Measurements from ENCODE around the gene MRPS21. TPM values are rescaled to one million over a fixed set of nuclear protein-coding genes. Genes with fewer than 3 reads are reported as not detected.

Gene MRPS21
- total RNA-seq, 4 donors from 2014 or later = 34.1 to 49.7 (median 38.0) TPM

DNA sequence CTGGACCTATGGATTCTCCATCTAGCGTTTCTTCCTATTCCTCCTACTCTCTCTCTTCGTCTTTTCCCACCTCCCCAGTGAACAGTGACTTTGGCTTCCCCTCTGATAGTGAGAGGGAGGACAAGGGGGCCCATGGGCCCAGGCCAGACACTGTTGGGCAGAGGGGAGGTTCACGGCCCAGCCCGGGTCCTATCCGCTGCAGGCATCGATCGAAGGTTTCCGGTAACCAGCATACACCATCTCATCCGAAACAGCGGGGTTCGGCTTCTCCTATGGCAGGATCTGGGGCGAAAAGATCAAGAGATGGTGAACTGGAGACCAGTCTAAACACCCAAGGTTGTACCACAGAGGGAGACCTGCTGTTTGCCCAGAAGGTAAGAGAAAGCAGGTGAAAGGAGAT, 10.4 kb upstream of the MRPS21 start:
- TF ChIP-seq, protein P1, sequence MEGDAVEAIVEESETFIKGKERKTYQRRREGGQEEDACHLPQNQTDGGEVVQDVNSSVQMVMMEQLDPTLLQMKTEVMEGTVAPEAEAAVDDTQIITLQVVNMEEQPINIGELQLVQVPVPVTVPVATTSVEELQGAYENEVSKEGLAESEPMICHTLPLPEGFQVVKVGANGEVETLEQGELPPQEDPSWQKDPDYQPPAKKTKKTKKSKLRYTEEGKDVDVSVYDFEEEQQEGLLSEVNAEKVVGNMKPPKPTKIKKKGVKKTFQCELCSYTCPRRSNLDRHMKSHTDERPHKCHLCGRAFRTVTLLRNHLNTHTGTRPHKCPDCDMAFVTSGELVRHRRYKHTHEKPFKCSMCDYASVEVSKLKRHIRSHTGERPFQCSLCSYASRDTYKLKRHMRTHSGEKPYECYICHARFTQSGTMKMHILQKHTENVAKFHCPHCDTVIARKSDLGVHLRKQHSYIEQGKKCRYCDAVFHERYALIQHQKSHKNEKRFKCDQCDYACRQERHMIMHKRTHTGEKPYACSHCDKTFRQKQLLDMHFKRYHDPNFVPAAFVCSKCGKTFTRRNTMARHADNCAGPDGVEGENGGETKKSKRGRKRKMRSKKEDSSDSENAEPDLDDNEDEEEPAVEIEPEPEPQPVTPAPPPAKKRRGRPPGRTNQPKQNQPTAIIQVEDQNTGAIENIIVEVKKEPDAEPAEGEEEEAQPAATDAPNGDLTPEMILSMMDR (IDR thresholded peaks at IDR 0.05) = no peak
- TF ChIP-seq POLR2A (IDR thresholded peaks at IDR 0.05) = no peak
- 82 to 84% methylated on average over 12 of the region's 12 CpGs for WGBS, 2 donors
- peak in 1 of 2 donors; percentile 87 for DNase-seq (ENCODE audit: low spot score in 2 of 2)
- H3K4me3 ChIP-seq (ENCODE audit: low read depth, poor library complexity, severe bottlenecking) = no peak overlapping the region
- intact Hi-C loops (cut with DNase I; ENCODE audit: low total_unique reads) = no loop called here

DNA sequence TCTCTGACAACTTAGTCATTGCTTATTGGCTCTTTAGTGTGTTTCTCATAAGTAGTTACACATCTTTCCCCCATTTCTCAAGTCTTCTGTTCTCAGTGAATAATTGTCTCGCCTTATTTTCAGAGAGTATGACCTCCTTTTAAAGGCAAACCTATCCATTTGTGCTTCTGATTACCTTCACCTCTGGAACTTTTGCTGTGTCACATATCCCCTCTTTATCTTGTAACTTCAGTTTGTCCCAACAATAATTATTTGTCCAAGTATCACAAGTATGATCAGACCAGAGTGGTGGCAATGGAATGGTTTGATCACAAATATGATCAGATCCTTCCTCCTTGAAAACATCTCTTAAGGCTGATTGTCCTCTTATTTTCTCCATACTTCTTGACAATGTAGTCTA, 5.3 kb upstream of the MRPS21 start:
- TF ChIP-seq, protein P1 (IDR thresholded peaks at IDR 0.05) = no peak
- no peak for TF ChIP-seq POLR2A (IDR thresholded peaks at IDR 0.05)
- no peak overlapping the region for H3K4me3 ChIP-seq (ENCODE audit: low read depth, poor library complexity, severe bottlenecking)
- DNase-seq (ENCODE audit: low spot score in 2 of 2) = no peak
- 84 to 97% methylated on average over 1 of the region's 1 CpG for WGBS, 2 donors
- intact Hi-C loops (cut with DNase I; ENCODE audit: low total_unique reads) = no loop called here

DNA sequence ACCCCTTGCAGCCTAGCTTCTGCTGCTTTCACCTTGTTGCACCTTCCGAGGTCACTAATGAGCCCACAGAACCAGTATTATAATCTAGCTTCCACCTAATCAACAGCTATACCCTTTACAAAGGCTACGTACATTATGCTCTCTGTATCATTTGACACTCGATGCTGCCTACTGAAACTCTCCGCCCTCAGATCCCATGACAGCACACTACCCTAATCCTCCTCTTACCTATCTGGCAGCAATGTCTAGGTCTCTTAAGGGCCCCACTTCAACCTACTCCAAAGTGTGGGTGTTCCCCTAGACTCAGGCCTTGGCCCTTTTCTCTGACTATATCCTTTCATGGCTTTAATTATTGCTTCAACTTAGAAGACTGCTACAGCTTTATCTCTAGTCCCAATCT, 4.8 kb upstream of the MRPS21 start:
- no peak overlapping the region for H3K4me3 ChIP-seq (ENCODE audit: low read depth, poor library complexity, severe bottlenecking)
- 94 to 95% methylated on average over 4 of the region's 4 CpGs for WGBS, 2 donors
- intact Hi-C loops (cut with DNase I; ENCODE audit: low total_unique reads) = no loop called here
- no peak for TF ChIP-seq POLR2A (IDR thresholded peaks at IDR 0.05)
- TF ChIP-seq, protein P1 (IDR thresholded peaks at IDR 0.05) = no peak
- DNase-seq (ENCODE audit: low spot score in 2 of 2) = no peak

GRCh38 chr1:150295476-150295875, 1.8 kb downstream of the MRPS21 start:
- intact Hi-C loops (cut with DNase I; ENCODE audit: low total_unique reads) = no loop called here
- no peak for DNase-seq (ENCODE audit: low spot score in 2 of 2)
- 90 to 99% methylated on average over 2 of the region's 2 CpGs for WGBS, 2 donors
- TF ChIP-seq POLR2A (IDR thresholded peaks at IDR 0.05) = no peak
- H3K4me3 ChIP-seq (ENCODE audit: low read depth, poor library complexity, severe bottlenecking) = no peak overlapping the region

GRCh38 chr1:150299716-150300115, 6.1 kb downstream of the MRPS21 start:
- no peak overlapping the region for H3K4me3 ChIP-seq (ENCODE audit: low read depth, poor library complexity, severe bottlenecking)
- TF ChIP-seq POLR2A (IDR thresholded peaks at IDR 0.05) = no peak
- TF ChIP-seq, protein P1 (IDR thresholded peaks at IDR 0.05) = no peak
- WGBS, 2 donors = 87 to 90% methylated on average over 3 of the region's 3 CpGs
- no peak for DNase-seq (ENCODE audit: low spot score in 2 of 2)
- intact Hi-C loops (cut with DNase I; ENCODE audit: low total_unique reads) = no loop called here

- intact Hi-C loops (cut with DNase I; ENCODE audit: low total_unique reads) = no loop called here
- 86 to 90% methylated on average over 6 of the region's 6 CpGs for WGBS, 2 donors
- no peak for TF ChIP-seq POLR2A (IDR thresholded peaks at IDR 0.05)
- TF ChIP-seq, protein P1 (IDR thresholded peaks at IDR 0.05) = no peak
- H3K4me3 ChIP-seq (ENCODE audit: low read depth, poor library complexity, severe bottlenecking) = no peak overlapping the region
- DNase-seq (ENCODE audit: low spot score in 2 of 2) = peak in 1 of 2 donors; percentile 48
These were observed 8.7 kb downstream of the MRPS21 start for GRCh38 chr1:150302338-150302737.
